ENCODE measurements around the gene TXNDC12. TPM values are rescaled to one million over a fixed set of nuclear protein-coding genes. Genes with fewer than 3 reads are reported as not detected.
A peak's percentile ranks its signal among the peaks of the same experiment; 100 is the strongest.
"Not testable (repeated sequence)": the region's sequence is repeated elsewhere in the genome, so short reads cannot be mapped to it uniquely, and the experiment has no call there.

The TXNDC12 gene
- total and polyA plus RNA-seq, 2 donors = 20.5 to 24.9 TPM

DNA sequence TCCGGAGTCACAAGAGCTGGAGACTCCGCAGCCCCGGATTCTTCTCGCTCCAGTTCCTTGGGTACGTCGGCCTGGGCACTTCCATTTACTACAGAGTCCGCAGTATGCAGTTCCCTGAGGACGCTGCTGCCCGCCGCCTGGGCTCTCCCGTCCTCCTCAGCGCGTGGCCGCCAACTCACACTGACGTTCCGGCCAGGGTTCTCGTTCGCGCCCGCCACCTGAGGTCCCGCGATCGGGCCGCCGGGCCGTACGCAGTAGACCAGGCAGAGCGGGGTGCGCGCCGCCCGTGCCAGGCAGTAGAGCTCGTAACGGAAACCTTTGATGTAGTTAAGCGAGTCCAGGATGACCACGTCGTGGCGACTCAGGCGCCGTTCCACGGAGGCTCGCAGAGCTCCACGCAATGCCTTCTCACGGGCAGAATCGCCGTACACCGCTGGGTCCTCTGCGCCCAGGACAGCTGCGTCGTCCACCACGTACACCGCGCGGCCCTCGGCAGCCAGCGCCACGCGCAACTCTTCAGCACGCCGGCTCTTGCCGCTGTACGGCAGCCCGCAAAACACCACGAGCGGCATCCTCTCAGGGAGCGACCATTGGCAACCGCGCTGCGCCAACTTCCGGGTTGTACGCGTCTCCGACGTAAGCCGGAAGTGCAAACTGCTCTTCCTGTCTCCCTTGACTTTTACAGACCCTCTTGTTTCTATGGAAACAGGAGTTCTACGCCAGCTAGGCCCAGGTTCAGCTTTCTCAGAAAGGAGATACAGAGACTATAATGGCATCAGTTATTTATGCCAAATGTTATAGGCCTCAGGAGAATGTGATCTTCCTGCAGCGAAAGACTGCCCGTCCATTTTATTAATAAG, 21.6 kb downstream of the TXNDC12 start, which contains the start of gene KTI12:
Gene KTI12 (minus strand): TSS at position 621 of the 860 bp plus-strand sequence. CDS start 49 bp downstream, at position 572.
- 1% methylated on average over 78 of the region's 78 CpGs for WGBS
- peak within 1 kb of the TSS; percentile 87 for H3K27ac ChIP-seq (ENCODE audit: low read depth)
- peak; percentile 87 for DNase-seq (ENCODE audit: extremely low spot score)
- H3K4me3 ChIP-seq (ENCODE audit: low read depth, low read length) = peak within 1 kb of the TSS; percentile 68
- H3K4me1 ChIP-seq (ENCODE audit: insufficient read depth) = no peaks in the 10 kb centered on the region
- H3K36me3 ChIP-seq (ENCODE audit: insufficient read depth) = no peaks in the 10 kb centered on the region

DNA sequence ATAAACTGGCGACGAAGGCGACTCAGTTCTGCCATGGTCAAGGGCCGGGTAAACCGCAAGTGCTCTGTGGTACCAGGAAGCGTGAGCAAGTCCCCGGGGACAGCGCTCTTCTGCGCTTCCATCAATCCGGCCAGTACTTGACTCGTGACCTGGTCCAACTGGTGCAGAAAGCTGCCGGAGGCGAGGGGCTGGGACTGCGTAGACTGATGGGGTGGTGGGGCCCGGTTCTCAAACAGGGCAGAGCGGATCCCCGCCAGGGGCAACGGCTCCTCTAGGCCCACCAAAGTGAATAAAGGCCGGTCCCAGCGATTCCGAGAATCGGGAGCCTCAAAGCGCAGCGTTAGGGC, 22.2 kb downstream of the TXNDC12 start:
- H3K36me3 ChIP-seq (ENCODE audit: insufficient read depth) = no peaks in the 10 kb centered on the region
- H3K4me1 ChIP-seq (ENCODE audit: insufficient read depth) = no peaks in the 10 kb centered on the region
- no peak for DNase-seq (ENCODE audit: extremely low spot score)
- no peak overlapping the region for H3K27ac ChIP-seq (ENCODE audit: low read depth)
- peak overlapping the region; percentile 68 for H3K4me3 ChIP-seq (ENCODE audit: low read depth, low read length)
- WGBS = 6% methylated on average over 24 of the region's 24 CpGs

DNA sequence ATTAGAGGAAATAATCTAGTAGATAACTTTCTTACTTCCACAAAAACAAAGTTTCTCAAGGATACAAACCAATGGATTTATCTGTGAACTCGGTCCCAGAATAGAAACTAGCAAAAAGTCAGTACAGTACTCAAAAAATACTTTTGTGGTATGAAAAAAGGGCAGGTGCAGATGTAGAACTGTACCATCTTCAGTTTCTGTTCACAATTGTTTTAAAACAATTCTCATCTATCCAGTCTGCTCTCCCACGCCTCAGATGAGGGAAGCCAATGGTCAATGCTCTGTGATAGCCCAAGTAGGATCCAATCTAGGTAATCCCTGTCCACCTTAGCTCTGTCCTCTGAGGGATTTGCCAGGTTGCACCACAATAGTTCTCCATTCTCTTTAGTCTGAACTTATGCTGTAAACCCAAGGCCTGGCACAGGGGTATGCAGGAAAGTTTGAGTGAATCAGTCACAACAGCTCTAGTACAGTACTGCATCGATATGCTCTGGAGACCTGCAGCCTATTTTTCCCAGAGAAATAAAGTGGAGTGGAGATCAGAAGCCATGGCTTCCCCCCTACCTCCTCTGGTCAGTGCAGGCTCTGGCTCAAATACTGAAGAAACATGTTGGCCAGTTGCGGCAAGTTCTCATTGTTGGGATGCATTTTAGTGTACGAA, 22.7 kb downstream of the TXNDC12 start:
- Histone ChIP-seq H3K36me3 (ENCODE audit: insufficient read depth) (no peaks in the 10 kb centered on the region), H3K27ac (ENCODE audit: low read depth) (no peak overlapping the region), H3K4me1 (ENCODE audit: insufficient read depth) (no peaks in the 10 kb centered on the region), H3K4me3 (ENCODE audit: low read depth, low read length) (peak overlapping the region; percentile 68)
- WGBS = 63% methylated on average over 5 of the region's 5 CpGs
- no peak for DNase-seq (ENCODE audit: extremely low spot score)

DNA sequence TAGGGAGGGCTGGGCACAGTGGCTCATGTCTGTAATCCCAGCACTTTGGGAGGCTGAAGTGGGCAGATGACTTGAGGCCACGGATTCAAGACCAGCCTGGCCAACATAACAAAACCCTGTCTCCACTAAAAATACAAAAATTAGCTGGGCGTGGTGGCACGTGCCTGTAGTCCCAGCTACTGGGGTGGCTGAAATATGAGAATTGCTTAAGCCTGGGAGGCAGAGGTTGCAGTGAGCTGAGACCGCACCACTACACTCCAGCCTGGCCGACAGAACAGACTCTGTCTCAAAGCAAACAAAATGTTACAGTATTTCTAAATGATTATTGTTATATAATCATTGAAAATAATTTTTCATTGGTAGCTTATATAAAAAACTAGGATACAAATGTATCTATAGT, 26.2 kb downstream of the TXNDC12 start:
- not testable (repeated sequence) for H3K27ac ChIP-seq (ENCODE audit: low read depth); DNase-seq (ENCODE audit: extremely low spot score); H3K4me1 ChIP-seq (ENCODE audit: insufficient read depth); H3K4me3 ChIP-seq (ENCODE audit: low read depth, low read length); H3K36me3 ChIP-seq (ENCODE audit: insufficient read depth)
- WGBS = 93% methylated on average over 5 of the region's 5 CpGs

DNA sequence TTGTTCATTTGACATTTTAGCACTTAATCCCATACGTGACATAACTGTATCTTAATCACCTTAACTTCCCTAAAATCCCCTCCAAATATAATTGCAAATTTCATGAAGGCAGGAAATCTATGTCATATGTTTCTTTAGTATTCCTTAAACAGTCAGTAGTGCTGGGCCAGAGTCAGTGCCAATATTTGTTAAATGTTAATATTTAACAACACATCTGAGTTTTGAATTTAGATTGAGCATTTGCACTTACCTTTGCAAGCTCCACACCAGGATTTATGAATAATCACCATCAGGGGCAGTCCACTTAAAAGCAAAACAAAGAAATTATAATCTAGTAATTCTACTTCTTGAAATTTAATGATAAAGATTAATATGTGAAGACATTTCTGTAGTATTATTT, 26.7 kb downstream of the TXNDC12 start:
- Histone ChIP-seq H3K4me3 (ENCODE audit: low read depth, low read length) (no peak overlapping the region), H3K4me1 (ENCODE audit: insufficient read depth) (no peaks in the 10 kb centered on the region), H3K27ac (ENCODE audit: low read depth) (no peak overlapping the region), H3K36me3 (ENCODE audit: insufficient read depth) (peaks cover under 1% of the 10 kb centered on the region)
- WGBS = 90% methylated on average over 1 of the region's 1 CpG
- DNase-seq (ENCODE audit: extremely low spot score) = no peak

DNA sequence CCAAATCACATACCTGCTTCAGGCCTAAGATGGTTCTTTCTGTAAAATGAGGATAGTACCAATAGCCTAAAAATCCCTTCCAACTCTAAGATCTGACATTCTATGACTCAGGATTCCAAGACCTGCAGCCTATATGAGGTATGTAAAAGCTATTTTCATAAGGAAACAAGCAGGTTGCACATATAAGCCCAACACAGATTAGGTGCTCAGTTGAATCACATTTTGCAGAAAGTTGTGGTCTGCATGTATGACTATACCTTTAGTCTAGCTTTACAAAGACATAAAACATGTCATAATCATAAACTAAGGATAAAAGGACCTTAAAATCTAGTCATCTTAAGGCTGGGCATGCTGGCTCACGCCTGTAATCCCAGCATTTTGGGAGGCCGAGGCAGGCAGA, 28.7 kb downstream of the TXNDC12 start:
- H3K36me3 ChIP-seq (ENCODE audit: insufficient read depth) = peaks cover 4% of the 10 kb centered on the region
- DNase-seq (ENCODE audit: extremely low spot score) = no peak
- H3K4me1 ChIP-seq (ENCODE audit: insufficient read depth) = no peaks in the 10 kb centered on the region
- 98% methylated on average over 2 of the region's 2 CpGs for WGBS
- no peak overlapping the region for H3K4me3 ChIP-seq (ENCODE audit: low read depth, low read length)
- H3K27ac ChIP-seq (ENCODE audit: low read depth) = no peak overlapping the region

DNA sequence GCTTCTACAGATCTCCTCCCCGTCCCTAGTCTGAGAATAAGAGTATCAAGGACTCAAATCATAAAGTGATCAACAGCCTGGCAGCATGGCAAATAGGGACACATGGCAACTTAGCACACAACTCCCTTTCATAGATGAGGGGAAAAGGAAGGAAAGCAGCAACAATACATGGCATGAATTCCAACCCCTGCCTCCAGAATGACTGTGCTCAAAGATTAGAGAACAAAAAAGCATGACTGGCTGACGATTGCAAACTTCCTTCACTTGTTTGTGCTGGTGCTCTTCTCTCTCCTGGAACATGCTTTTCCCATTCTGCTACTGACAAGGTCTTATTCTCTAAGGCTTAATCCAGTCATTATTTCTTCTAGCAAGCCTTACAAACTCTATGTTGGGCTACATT, 32.9 kb downstream of the TXNDC12 start:
- no peaks in the 10 kb centered on the region for H3K4me1 ChIP-seq (ENCODE audit: insufficient read depth)
- WGBS = 78% methylated on average over 2 of the region's 2 CpGs
- no peak for DNase-seq (ENCODE audit: extremely low spot score)
- H3K4me3 ChIP-seq (ENCODE audit: low read depth, low read length) = no peak overlapping the region
- no peak overlapping the region for H3K27ac ChIP-seq (ENCODE audit: low read depth)
- H3K36me3 ChIP-seq (ENCODE audit: insufficient read depth) = peaks cover 4% of the 10 kb centered on the region

DNA sequence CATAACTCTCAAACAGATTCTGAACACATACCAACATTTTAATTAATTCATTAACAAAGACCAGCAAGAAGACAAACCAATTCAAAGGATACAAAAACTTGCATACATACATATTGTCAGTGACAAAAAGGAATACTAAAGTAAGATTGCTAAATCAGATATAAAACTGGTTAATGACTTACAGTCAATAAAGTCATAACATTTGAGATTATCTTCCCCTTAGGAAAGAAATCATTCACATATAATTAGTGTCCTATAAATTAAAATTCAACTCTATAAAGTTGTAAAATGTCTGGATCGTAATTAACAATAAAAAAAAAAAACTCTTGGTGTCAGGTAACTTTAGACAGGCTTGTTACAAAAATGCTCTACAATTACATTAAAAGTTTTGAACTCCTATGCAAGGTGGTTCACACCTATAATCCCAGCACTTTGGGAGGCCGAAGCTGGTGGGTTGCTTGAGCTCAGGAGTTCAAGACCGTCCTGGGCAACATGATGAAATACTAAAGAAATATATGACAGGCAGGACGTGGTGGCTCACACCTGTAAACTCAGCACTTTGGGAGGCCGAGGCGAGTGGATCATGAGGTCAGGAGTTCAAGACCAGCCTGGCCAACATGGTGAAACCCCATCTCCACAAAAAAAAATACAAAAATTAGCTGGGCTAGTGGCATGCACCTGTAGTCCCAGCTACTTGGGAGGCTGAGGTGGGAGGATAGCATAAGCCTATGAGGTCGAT, 46.8 kb downstream of the TXNDC12 start:
- DNase-seq (ENCODE audit: extremely low spot score) = no peak
- WGBS = 87% methylated on average over 7 of the region's 7 CpGs

DNA sequence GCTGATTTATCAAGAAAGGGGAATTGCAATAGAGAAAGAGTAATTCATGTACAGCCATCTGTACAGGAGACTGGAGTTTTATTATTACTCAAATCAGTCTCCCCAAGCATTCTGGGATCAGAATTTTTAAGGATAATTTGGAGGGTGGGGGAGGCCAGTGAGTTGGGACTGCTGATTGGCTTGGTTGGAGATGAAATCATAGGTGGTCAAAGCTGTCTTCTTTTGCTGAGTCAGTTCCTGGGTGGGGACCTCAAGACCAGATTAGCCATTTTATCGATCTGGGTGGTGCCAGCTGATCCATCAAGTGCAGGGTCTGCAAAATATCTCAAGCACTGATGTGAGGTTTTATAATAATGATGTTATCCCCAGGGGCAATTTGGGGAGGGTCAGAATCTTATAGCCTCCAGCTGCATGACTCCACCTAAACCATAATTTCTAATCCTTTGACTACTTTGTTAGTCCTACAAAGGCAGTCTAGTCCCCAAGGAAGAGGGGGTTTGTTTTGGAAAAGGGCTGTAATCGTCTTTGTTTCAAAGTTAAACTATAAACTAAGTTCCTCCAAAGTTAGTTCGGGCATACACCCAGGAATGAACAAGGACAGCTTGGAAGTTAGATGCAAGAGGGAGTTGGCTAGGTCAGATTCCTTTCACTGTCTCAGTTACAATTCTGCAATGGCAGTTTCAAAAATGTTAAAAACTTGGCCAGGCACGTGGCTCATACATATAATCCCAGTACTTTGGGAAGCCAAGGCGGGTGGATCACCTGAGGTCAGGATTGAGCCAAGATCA, 47.6 kb downstream of the TXNDC12 start:
- no peak overlapping the region for H3K27ac ChIP-seq (ENCODE audit: low read depth)
- no peaks in the 10 kb centered on the region for H3K4me1 ChIP-seq (ENCODE audit: insufficient read depth)
- no peaks in the 10 kb centered on the region for H3K36me3 ChIP-seq (ENCODE audit: insufficient read depth)
- no peak for DNase-seq (ENCODE audit: extremely low spot score)
- 31% methylated on average over 5 of the region's 5 CpGs for WGBS
- no peak overlapping the region for H3K4me3 ChIP-seq (ENCODE audit: low read depth, low read length)

More for the DNA sequence above, 46.8 kb downstream of the TXNDC12 start:
- no peak overlapping the region for H3K4me3 ChIP-seq (ENCODE audit: low read depth, low read length)
- no peak overlapping the region for H3K27ac ChIP-seq (ENCODE audit: low read depth)
- H3K36me3 ChIP-seq (ENCODE audit: insufficient read depth) = no peaks in the 10 kb centered on the region
- H3K4me1 ChIP-seq (ENCODE audit: insufficient read depth) = no peaks in the 10 kb centered on the region

DNA sequence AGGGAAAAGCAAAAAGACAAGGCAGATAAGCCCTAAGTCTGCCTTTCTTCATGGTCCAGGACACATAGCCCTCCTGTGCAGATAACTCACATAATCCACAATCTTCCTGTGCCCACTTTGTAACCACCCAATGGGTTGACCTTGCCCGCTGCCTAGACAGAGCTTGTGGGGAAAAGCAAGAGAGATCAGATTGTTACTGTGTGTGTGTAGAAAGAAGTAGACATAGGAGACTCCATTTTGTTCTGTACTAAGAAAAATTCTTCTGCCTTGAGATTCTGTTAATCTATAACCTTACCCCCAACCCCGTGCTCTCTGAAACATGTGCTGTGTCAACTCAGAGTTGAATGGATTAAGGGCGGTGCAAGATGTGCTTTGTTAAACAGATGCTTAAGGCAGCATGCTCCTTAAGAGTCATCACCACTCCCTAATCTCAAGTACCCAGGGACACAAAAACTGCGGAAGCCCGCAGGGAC, 48.9 kb downstream of the TXNDC12 start:
- H3K4me3 ChIP-seq (ENCODE audit: low read depth, low read length); H3K36me3 ChIP-seq (ENCODE audit: insufficient read depth); H3K4me1 ChIP-seq (ENCODE audit: insufficient read depth); H3K27ac ChIP-seq (ENCODE audit: low read depth); DNase-seq (ENCODE audit: extremely low spot score): not testable (repeated sequence)
- 35% methylated on average over 5 of the region's 5 CpGs for WGBS

DNA sequence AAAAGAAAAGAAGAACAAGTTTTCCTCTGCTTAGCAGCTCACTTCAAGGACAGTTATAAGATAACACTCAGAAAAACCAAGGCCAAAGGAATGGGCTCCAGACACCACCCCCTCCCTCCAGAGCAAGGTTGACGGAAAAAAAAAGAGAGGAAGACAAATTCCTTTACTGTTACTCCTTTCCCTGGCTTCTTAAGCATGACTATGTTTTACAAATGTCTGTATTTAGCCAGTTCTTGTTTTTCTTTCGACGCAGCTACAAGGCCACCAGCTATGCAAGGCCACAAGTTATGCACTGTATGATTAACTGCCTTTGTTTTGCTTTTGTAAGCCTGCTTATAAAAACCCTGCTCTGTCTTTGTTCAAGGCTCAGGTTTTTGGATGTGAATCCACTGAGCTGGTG, 49.4 kb downstream of the TXNDC12 start:
- not testable (repeated sequence) for H3K4me3 ChIP-seq (ENCODE audit: low read depth, low read length); DNase-seq (ENCODE audit: extremely low spot score); H3K27ac ChIP-seq (ENCODE audit: low read depth)

DNA sequence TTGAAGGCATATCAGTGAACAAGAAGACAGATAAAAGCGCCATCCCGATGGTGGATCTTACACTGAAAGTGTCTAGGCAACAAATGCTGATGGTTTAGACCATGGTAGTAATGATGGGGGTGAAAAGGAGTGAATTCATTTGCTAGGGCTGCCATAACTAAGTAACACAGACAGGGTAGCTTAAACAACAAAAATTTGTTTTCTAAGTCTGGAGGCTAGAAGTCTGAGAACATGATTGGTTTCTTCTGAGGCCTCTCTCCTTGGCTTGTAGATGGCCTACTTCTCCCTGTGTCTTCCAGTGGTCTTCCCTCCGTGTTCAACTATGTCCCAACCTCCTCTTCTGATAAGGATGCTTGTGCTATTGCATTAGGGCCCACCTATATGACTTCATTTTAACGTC, 51.1 kb downstream of the TXNDC12 start:
- no peak for DNase-seq (ENCODE audit: extremely low spot score)
- WGBS = 73% methylated on average over 4 of the region's 4 CpGs
- H3K27ac ChIP-seq (ENCODE audit: low read depth) = no peak overlapping the region
- H3K36me3 ChIP-seq (ENCODE audit: insufficient read depth) = no peaks in the 10 kb centered on the region
- no peaks in the 10 kb centered on the region for H3K4me1 ChIP-seq (ENCODE audit: insufficient read depth)
- no peak overlapping the region for H3K4me3 ChIP-seq (ENCODE audit: low read depth, low read length)

More for the DNA sequence above, 49.4 kb downstream of the TXNDC12 start:
- WGBS = 38% methylated on average over 3 of the region's 3 CpGs
- not testable (repeated sequence) for H3K36me3 ChIP-seq (ENCODE audit: insufficient read depth); H3K4me1 ChIP-seq (ENCODE audit: insufficient read depth)
